GM21423 (cell line): ENCODE measurements around the gene LCE1B.

ENCODE experiments used
- ATAC-seq: cut with Tn5 transposase; IDR thresholded peaks from one replicate; pipeline ENCODE4 v1.9.1; 2021; ENCODE audit warnings: mild to moderate bottlenecking, moderate library complexity; ENCODE audit not compliant: unreplicated experiment

The LCE1B gene

GRCh38 chr1:152811671-152812070 lies at the start of gene LCE1B:
Gene LCE1B (plus strand): TSS chr1:152811971. CDS start chr1:152812447, 476 bp downstream.
- no peak for ATAC-seq

GRCh38 chr1:152768847-152769533 lies 42.8 kb upstream of the LCE1B start:
- ATAC-seq: no peak

- no peak for ATAC-seq
Measured at GRCh38 chr1:152770411-152770810, 41.4 kb upstream of the LCE1B start.

GRCh38 chr1:152774875-152775274 lies 36.9 kb upstream of the LCE1B start, which contains the start of gene LCE1F:
Gene LCE1F (plus strand): TSS chr1:152775140. CDS start chr1:152776372, 1,232 bp downstream.
- no peak for ATAC-seq

GRCh38 chr1:152776361-152776760 lies 35.4 kb upstream of the LCE1B start:
- no peak for ATAC-seq

- ATAC-seq: no peak
Measured at GRCh38 chr1:152777510-152778137, 34.1 kb upstream of the LCE1B start.

- no peak for ATAC-seq
Measured at GRCh38 chr1:152783095-152783494, 28.7 kb upstream of the LCE1B start.

GRCh38 chr1:152786077-152786476 lies 25.7 kb upstream of the LCE1B start, which contains the start of gene LCE1E:
Gene LCE1E (plus strand): TSS chr1:152786257. CDS start chr1:152787300, 1,043 bp downstream.
- ATAC-seq: no peak

GRCh38 chr1:152795686-152796085 lies 16.1 kb upstream of the LCE1B start:
- no peak for ATAC-seq

GRCh38 chr1:152796421-152796820 lies 15.3 kb upstream of the LCE1B start, which contains the start of gene LCE1D:
Gene LCE1D (plus strand): TSS chr1:152796721. CDS start chr1:152797795, 1,074 bp downstream.
- no peak for ATAC-seq

- ATAC-seq: no peak
Measured at GRCh38 chr1:152801333-152801732, 10.4 kb upstream of the LCE1B start.

GRCh38 chr1:152806576-152806975 lies 5.2 kb upstream of the LCE1B start, which contains the start of gene LCE1C:
Gene LCE1C (minus strand): TSS chr1:152806651. CDS start chr1:152805478, 1,173 bp downstream.
- ATAC-seq: no peak

- ATAC-seq: no peak
Measured at GRCh38 chr1:152811050-152811449, 721 bp upstream of the LCE1B start.

GRCh38 chr1:152817309-152817708 lies 5.5 kb downstream of the LCE1B start:
- ATAC-seq: no peak

- ATAC-seq: no peak
Measured at GRCh38 chr1:152823294-152823693, 11.5 kb downstream of the LCE1B start.

- no peak for ATAC-seq
Measured at GRCh38 chr1:152824964-152825363, 13.2 kb downstream of the LCE1B start.

GRCh38 chr1:152827173-152827572 lies 15.4 kb downstream of the LCE1B start, which contains the start of gene LCE1A:
Gene LCE1A (plus strand): TSS chr1:152827473. CDS start chr1:152827473, 0 bp downstream.
- ATAC-seq: no peak

GRCh38 chr1:152836870-152837269 lies 25.1 kb downstream of the LCE1B start:
- no peak for ATAC-seq

GRCh38 chr1:152842556-152842955 lies 30.8 kb downstream of the LCE1B start, which contains the start of gene LCE6A:
Gene LCE6A (plus strand): TSS chr1:152842856. CDS start chr1:152843521, 665 bp downstream.
- no peak for ATAC-seq

- ATAC-seq: no peak
Measured at GRCh38 chr1:152855661-152856060, 43.9 kb downstream of the LCE1B start.

GRCh38 chr1:152858062-152858461 lies 46.3 kb downstream of the LCE1B start:
- no peak for ATAC-seq

- no peak for ATAC-seq
Measured at GRCh38 chr1:152859696-152860095, 47.9 kb downstream of the LCE1B start, which contains the start of gene LCE7A. Gene LCE7A (plus strand): TSS chr1:152859996. CDS start chr1:152860698, 702 bp downstream.
